Ishikawa (cell line): ENCODE results near the gene NHS.

Experiments
- CEBPB ChIP-seq: IDR thresholded peaks from 2 replicates; pipeline ENCODE4 v1.6.1; 2012
- CREB1 ChIP-seq: IDR thresholded peaks from 2 replicates; pipeline ENCODE4 v1.6.1; 2012; ENCODE audit warnings: low read depth
- EGR1 ChIP-seq: IDR thresholded peaks from 2 replicates; pipeline ENCODE4 v1.6.1; 2012
- FOXM1 ChIP-seq: IDR thresholded peaks from 2 replicates; pipeline ENCODE4 v1.6.1; 2012; ENCODE audit warnings: low read depth, borderline replicate concordance
- NFIC ChIP-seq: IDR thresholded peaks from 2 replicates; pipeline ENCODE4 v1.6.1; 2012
- RAD21 ChIP-seq: IDR thresholded peaks from 2 replicates; pipeline ENCODE4 v1.6.1; 2012; ENCODE audit warnings: low read depth
- REST ChIP-seq: IDR thresholded peaks from 2 replicates; pipeline ENCODE4 v1.6.1; 2012; ENCODE audit warnings: low read depth, mild to moderate bottlenecking
- TAF1 ChIP-seq: IDR thresholded peaks from 2 replicates; pipeline ENCODE4 v1.6.1; 2012; ENCODE audit warnings: low read depth, mild to moderate bottlenecking
- TF ChIP-seq, protein P1 (sequence below): IDR thresholded peaks from 2 replicates; pipeline ENCODE4 v1.6.1; 2012
- TF ChIP-seq, protein P2 (sequence below): IDR thresholded peaks from 2 replicates; pipeline ENCODE4 v1.6.1; 2012

DNA sequence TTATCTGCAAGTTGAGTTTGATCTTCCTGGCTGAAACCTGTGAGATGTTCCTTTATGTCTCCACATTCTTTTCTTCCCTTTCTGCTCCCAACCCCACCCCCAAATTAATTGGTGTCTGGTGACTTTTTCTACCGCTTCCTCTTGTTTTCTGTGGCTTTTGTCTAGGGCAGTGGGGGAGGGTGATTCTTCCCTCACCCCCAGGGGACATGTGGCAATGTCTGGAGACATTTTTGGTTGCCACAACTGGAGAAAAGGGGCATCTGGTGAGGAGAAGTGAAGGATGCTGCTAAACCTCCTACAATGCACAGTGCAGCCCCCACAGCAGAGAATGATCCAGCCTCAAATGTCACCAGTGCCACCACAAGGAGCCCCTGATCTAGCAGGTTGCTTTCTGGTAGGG lies 152.9 kb downstream of the NHS start:
- TF ChIP-seq REST (no peak), CEBPB (no peak), RAD21 (no peak), NFIC (no peak), FOXM1 (no peak), EGR1 (no peak), TAF1 (no peak), CREB1 (no peak)
- TF ChIP-seq, protein P1, sequence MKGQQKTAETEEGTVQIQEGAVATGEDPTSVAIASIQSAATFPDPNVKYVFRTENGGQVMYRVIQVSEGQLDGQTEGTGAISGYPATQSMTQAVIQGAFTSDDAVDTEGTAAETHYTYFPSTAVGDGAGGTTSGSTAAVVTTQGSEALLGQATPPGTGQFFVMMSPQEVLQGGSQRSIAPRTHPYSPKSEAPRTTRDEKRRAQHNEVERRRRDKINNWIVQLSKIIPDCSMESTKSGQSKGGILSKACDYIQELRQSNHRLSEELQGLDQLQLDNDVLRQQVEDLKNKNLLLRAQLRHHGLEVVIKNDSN = no peak
- TF ChIP-seq, protein P2, sequence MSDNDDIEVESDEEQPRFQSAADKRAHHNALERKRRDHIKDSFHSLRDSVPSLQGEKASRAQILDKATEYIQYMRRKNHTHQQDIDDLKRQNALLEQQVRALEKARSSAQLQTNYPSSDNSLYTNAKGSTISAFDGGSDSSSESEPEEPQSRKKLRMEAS = no peak
